Measurements from ENCODE around the gene CDH22.

DNA sequence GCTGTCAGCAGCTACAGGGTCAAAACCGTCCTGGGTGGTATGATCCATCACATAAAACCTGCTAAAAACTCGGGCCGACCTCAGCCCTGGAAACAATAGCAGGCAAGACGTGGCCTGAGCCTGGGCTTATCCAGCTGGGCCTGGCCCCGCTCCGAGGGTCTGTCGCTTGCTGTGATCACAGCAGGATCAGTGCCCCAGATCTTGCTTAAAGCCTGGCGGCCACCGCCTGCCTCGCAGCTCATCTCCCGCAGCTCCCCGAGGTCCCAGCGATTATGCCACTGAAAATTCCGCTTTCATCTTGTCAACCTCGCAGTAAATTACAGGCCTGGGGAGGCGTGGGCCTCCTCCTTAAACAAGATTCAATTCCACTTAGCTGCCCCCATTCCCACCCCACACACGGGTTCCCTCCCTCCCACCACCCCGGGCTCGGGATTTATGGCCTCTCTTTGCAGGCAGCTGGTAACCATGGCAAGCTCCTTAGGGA, 40.1 kb downstream of the CDH22 start:
- TF ChIP-seq CTCF (IDR thresholded peaks at IDR 0.05) (no peak), POLR2A (IDR thresholded peaks at IDR 0.05) (no peak)
